GM15510 (cell line): Measurements from ENCODE around the gene SVEP1.

ENCODE experiments used
- POLR2A ChIP-seq: IDR thresholded peaks from 3 replicates; pipeline ENCODE4 v1.6.1; 2011; ENCODE audit warnings: borderline replicate concordance; ENCODE audit not compliant: insufficient read length; ENCODE audit errors: extremely low read depth

The SVEP1 gene

DNA sequence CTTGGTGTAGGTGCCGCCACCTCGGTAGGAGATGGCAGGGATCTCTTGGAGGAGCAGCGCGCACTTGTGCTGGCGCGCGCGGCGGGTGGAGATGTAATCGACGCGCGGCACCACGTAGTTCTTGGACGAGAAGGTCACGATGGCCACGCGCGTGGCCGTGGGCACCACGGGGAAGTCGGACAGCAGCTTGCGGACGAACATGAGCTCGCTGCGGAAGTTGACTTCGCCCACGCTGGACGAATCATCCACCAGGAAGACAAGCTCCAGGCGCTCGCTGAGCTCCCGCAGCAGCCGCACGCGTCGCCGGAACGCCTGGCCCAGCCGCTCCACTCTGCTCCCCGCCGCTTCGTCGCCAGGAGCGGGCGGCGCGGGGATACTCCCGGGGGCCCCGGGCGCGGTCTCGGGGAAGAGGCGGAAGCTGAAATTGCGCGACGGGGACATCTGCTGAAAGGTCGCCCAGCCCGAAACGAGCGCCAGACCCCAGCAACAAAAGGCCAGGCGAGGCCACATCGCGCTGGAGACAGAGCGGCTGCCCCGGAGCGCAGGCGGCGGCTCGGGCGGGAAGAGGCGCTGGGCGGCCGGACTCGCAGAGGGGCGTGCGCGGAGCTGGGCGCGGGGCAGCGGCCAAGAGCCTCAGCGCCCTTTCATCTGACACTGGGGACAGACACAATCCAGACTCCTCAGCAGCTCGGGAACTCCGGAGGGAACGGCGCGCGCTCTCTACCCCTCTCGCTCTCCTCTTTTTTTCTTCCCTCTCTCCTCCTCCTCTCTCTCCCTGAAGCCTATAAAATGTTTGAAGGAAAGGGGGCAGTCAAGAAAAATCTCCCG, at the start of gene SVEP1:
SVEP1 (minus strand) TSS at position 708 of the 828 bp plus-strand sequence; CDS start at position 510, 198 bp downstream.
- no peak for TF ChIP-seq POLR2A

DNA sequence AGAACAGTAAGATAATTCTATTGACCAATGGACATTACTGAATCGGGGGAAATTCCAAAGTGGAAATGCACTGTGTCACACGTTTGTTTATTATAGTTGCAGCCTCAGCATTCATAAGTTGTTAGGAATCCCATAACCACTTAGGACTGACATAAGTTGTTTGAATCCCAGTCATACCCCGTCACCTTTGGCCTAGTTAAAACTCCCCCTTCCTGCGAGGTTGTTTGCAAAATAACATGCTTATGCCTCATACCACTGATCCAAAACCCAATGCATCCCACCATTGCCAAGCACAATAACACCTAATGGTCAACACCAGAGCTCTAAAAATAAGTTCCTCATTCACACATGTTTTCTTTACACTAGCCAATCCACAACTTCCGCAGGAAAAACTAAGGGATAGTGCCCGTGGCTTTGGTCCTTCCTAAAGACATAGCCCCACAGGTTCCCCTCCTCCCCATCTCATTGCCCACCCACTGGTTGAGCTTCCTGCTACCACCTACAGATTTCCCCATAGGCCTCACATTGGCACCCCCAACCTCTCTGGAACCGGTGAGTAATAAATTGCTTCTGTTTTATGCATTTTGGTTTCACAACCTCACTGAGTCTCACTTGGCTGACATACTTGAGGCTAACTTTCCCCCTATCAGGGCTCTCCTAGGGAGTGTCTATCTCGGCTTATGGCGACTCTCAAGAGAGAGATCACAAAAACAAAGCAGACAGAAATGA, 46.7 kb upstream of the SVEP1 start:
- no peak for TF ChIP-seq POLR2A

DNA sequence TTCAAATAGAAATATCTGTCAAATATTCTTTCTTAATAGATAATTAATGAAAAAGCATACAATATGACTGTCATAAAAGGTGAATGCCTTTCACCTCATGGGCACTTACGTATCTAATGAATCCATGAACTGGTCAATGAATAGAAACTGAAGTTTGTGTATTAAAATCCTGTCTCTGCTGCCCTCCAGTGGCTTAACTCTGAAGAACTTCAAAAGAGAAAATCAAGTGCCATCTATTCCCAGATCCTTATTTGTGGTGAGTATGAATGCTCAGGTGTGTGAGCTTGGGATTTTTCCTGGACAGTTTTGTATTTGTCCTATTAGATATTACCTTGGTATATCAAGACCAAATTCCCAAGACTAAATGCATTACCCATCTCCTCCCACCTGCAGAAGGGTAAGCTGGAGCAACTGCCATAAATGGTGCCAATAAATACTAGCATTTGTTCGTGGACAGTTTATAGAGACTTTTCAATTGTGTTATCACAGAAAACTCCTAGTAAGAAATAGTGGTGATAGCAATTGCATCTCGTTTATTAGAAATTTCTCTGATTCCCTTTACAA, 44.0 kb upstream of the SVEP1 start:
- TF ChIP-seq POLR2A, result no peak

DNA sequence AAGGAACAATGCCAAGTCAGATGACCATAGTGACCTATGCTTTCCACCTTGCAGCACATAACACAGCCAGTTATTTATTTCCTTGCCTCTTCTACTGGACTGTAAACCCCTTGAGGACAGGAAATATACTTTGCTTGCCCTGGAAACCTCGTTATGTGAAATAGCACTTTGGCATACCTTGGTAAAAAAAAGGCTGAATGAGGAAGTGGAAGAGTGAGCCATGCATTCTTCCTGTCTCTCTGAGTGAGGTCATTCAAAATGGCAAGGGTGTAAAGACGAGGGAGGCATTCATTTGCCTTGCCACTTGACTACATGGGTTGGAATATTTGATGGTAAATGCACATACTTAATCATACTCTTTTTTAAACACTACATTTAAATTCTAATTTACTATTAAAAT, 42.8 kb upstream of the SVEP1 start:
- TF ChIP-seq POLR2A, result no peak

DNA sequence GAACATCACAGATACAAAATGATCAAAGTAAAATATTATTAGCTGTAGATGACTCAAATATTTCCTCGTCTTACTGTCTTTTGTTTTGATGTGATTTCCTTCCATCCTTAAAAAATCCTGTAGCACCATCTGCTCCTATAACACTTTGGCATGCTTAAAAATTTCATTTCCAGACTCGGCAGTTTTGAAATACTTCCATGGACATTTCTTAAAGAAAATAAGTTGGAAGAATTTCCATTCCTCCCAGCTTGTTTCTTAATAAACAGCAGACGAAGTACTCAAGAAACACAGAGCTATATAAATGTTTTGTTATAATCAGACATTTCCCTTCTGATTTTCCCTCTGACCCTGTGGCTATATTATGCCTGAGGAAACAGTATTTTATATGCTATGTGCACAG, 41.2 kb upstream of the SVEP1 start:
- no peak for TF ChIP-seq POLR2A

DNA sequence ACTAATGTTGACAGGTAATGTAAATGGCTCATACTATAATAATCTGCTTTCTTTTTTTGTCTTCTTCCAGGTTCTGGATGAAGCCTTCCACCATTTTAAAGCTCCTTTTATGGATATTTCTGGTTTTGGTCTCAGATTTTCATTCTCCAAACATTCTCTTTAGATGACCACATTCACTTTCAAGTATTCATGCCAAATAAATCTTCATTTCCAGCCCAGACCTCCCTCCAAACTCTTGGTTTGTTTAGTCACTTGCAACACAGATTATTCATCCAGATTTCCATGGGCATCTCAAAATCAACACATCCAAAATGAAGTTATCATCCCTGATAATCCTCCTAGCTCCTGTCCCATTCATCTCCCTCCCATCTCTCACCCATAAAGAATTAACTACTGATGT, 40.3 kb upstream of the SVEP1 start:
- no peak for TF ChIP-seq POLR2A

DNA sequence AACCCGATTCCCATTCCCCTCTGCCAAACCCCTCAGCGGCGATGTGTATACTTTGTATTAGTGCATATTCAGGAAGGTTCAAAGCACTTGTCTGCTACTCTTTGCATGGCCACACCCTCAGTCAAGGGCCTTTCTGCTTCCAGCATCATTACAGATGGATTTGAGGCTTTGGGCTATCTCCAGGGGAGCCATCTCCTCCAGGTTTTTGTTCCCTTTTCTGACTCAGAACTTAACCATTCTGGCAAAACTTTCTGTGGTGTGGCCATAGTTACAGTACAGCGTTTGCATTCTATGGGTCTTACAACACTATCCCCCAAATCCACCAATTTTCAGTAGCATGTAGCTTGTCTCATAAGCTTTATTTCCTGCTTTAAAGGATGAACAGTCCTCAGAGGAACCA, 36.0 kb upstream of the SVEP1 start:
- no peak for TF ChIP-seq POLR2A

DNA sequence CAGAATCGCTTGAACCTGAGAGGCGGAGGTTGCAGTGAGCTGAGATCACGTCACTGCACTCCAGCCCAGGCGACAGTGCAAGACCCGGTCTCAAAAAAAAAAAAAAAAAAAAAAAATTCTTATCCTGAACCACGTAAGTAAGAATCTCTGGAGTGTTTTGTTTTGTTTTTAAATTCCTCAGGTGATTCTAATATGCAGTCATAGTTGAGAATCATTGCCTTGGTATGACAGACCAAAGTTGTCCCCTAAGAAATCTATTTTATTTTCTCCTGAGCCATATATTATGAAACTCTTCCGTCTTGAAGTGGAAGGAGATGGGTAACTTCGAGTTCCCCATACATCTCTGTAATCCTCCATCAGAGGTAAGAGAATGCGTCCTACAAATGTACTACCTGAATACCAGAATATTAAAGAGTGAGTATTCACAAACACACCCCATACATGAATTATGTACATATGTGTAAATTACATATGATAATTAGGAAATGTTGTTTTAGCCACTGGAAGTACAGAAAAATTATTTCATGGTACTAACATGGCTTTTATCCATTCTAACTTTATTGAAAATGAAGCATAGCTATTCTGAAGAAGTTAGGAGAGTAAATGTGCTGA, 26.7 kb upstream of the SVEP1 start:
- TF ChIP-seq POLR2A, result no peak

DNA sequence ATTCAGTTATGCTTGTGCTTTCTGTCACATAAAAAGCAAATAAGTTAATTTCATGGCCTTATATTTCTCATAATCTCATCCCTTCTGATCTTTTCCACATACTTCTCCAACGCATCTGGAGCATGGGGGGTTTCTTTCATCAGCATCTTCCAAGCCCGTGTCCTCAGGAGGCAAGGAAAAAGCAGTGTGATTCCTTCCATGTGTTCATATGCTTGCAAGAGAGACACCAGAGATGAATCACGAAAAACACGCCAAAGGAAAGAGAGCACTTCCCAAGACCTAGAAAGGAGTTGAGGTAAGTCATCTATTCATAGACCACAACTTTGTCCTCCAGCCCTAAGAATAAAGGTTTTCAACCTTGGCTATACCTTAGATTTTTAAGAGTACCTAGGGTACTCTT, 26.0 kb upstream of the SVEP1 start:
- TF ChIP-seq POLR2A, result no peak

DNA sequence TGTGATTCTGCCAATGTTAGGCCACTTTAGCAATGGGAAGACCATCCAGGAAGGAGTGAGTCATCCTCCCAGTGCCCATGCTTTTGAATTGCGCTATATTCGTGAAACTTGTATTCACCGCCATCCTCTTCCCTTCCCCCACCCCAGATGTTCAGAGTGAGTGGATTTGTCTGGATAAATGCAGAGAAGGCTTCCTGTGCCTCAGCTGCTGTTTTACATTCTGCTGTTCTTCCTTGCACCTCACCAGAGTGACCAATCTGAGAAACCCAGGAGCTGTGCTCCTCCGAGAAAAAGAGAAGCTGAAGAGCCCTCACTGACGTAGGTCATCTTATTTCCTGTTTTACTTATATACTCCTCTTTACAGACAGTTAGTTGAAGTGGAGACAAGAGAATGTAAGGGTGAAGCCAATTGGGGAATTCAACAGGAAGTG, 24.6 kb upstream of the SVEP1 start:
- TF ChIP-seq POLR2A, result no peak

DNA sequence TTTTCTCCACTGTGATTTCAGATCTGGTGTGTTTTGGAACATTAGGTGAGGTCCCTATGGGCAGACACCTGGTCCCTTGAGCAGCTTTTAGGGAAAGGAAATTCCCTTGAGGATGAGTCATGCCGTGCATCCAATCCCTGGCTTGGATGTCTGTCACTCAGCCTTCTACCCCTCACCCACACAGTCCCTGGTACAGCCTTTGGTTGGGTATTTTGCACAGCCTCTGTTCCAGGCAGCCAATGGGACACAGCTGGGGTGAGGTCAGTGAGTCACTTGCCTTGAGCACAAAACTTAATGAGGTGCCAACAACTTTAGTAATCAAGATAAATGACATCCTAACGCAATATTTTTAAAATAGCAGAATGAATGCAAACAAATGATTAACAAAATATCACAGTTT, 22.7 kb upstream of the SVEP1 start:
- no peak for TF ChIP-seq POLR2A

DNA sequence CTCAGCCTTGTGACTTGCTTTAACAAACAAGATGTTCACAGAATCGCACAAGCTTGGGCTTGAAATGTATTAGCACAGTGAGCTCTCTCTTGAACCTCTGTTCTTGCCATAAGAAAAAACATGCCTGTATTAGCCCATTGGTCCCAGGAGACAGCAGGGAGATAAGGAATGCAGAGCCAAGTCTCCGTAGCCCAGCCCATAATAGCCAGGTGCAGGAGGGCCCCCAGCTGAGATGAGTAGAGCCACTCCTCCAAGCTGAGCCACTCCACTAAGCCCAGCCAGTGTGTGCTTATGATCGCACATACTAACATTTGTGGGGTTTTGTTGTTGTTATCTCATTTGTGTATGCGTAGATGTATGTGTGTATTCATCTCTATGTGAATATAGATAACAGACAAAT, 21.6 kb upstream of the SVEP1 start:
- no peak for TF ChIP-seq POLR2A

DNA sequence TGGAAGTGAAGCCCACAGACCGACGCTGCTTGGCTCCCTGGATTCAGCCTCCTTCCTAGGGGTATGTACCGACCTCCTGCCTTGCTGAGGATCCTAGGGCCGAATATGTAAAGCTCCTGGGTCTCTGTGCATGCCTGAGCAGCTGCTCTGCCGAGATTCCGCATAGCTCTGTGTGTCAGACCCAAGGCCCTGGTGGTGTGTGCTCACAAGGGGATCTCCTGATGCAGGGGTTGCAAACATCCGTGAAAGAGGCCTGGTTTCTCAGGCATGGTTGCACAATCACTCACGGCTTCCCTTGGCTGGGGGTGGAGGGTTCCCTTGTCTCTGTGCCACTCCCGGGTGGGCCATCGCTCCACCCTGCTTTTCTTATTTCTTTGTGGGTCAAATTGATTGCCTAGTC, 19.9 kb upstream of the SVEP1 start:
- TF ChIP-seq POLR2A, result no peak

DNA sequence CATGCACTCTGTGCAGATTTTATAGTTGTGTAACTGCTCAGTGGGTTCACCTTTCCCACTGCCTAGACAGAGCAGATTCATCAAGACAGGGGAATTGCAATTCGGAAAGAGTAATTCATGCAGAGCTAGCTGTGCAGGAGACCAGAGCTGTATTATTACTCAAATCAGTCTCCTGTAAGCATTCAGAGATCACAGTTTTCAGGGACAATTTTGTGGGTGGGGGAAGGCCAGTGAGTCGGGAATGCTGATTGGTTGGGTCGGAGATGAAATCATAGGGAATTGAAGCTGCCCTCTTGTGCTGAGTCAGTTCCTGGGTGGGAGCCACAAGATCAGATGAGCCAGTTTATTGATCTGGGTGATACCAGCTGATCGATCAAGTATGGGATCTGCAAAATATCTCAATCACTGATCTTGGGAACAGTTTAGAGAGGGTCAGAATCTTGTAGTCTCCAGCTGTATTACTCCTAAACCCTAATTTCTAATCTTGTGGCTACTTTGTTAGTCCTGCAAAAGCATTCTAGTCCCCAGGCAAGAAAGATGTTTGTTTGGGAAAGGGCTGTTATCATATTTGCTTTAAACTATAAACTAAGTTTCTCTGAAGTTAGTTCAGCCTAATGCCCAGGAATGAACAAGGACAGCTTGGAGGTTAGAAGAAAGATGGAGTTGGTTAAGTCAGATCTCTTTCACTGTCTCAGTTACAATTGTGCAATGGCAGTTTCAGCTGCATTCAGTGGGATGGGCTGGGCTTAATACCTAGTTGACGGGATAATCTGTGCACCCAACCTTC, 12.7 kb upstream of the SVEP1 start:
- TF ChIP-seq POLR2A, result no peak
